A673 (cell line): ENCODE measurements around the gene CIAO2A. TPM values are rescaled to one million over a fixed set of nuclear protein-coding genes. Genes with fewer than 3 reads are reported as not detected.
"Not testable (repeated sequence)": the region's sequence is repeated elsewhere in the genome, so short reads cannot be mapped to it uniquely, and the experiment has no call there.

Experiments
- BruUV-seq: library from RNA; stranded (reverse); fragments of 400-500 nt; replicated peaks from 2 replicates; lab custom pipeline; 2021; lab: Mats Ljungman, UMichigan
- CTCF ChIA-PET: fragments of 300-600 bp; sonication (Branson Sonifier 250); formaldehyde crosslinking; loops from one replicate; lab custom pipeline; 2022; ENCODE audit warnings: antibody characterized with exemption; lab: Charles Lee
- POLR2A ChIA-PET: fragments of 300-600 bp; sonication (Branson Sonifier 250); formaldehyde crosslinking; loops from one replicate; lab custom pipeline; 2022; ENCODE audit warnings: antibody characterized with exemption; ENCODE audit not compliant: low non-redundant PET; lab: Charles Lee
- DNase-seq: peaks from one replicate; pipeline ENCODE4 v3.0.0-alpha.2; 2015; ENCODE audit warnings: low spot score
- H3K27ac ChIP-seq: fragments of 200-600 bp; sonication (generic); 2 replicates; pipeline ENCODE4 v1.5.1; 2016; ENCODE audit warnings: mixed run types, low read depth, mild to moderate bottlenecking, mixed read lengths, antibody characterized with exemption, low read length; ENCODE audit not compliant: poor library complexity, severe bottlenecking
- H3K27me3 ChIP-seq: fragments of 200-600 bp; sonication (generic); replicated peaks from 2 replicates; pipeline ENCODE4 v1.6.1; 2017; ENCODE audit warnings: mixed run types, low read depth, mild to moderate bottlenecking, mixed read lengths, antibody characterized with exemption, low read length; ENCODE audit not compliant: insufficient read depth, poor library complexity
- H3K36me3 ChIP-seq: fragments of 200-600 bp; sonication (generic); 2 replicates; pipeline ENCODE4 v1.6.1; 2016; ENCODE audit warnings: mixed run types, mild to moderate bottlenecking, mixed read lengths, antibody characterized with exemption, low read length; ENCODE audit not compliant: insufficient read depth, poor library complexity, severe bottlenecking
- H3K4me1 ChIP-seq: fragments of 200-600 bp; sonication (generic); 2 replicates; pipeline ENCODE4 v1.6.1; 2017; ENCODE audit warnings: mixed run types, mild to moderate bottlenecking, mixed read lengths, antibody characterized with exemption, low read length; ENCODE audit not compliant: insufficient read depth, poor library complexity, severe bottlenecking
- H3K4me3 ChIP-seq: fragments of 200-600 bp; sonication (generic); 2 replicates; pipeline ENCODE4 v1.5.1; 2016; ENCODE audit warnings: low read depth, mixed run types, mild to moderate bottlenecking, mixed read lengths, low read length; ENCODE audit not compliant: poor library complexity, severe bottlenecking
- H3K9me3 ChIP-seq: fragments of 200-600 bp; sonication (generic); 2 replicates; pipeline ENCODE4 v1.6.1; 2016; ENCODE audit warnings: mixed run types, low read depth, mild to moderate bottlenecking, mixed read lengths, antibody characterized with exemption, low read length; ENCODE audit not compliant: poor library complexity, severe bottlenecking
- CTCF ChIP-seq: fragments of 300-800, 200-600 bp; sonication (generic); conservative IDR thresholded peaks from 2 replicates; pipeline ENCODE4 v1.5.1; 2017; ENCODE audit warnings: low read depth, mild to moderate bottlenecking, antibody characterized with exemption, low read length, moderate library complexity, mixed read lengths
- EZH2 ChIP-seq: fragments of 200-600 bp; sonication (generic); IDR thresholded peaks from 2 replicates; pipeline ENCODE4 v1.6.1; 2017; ENCODE audit warnings: borderline replicate concordance, low read depth, mild to moderate bottlenecking, mixed read lengths, antibody characterized with exemption, low read length; ENCODE audit not compliant: poor library complexity, severe bottlenecking
- intact Hi-C: fragments of 100-400 bp; cut with micrococcal nuclease; formaldehyde crosslinking; loops from one replicate; pipeline ENCODE4 v1.10.0; 2022; ENCODE audit not compliant: unreplicated experiment
- total RNA-seq: library from RNA; stranded (reverse); gene quantifications from 2 replicates; pipeline ENCODE4 v1.2.3, GENCODE V29; 2021

The CIAO2A gene
- total RNA-seq, 1 experiment from 2014 or later = 75.6 TPM

- Histone ChIP-seq H3K4me1 (peaks cover 23% of the 10 kb centered on the region), H3K9me3 (no peaks in the 10 kb centered on the region), H3K27me3 (no peaks in the 10 kb centered on the region), H3K36me3 (peaks cover 29% of the 10 kb centered on the region), H3K27ac (no peak overlapping the region), H3K4me3 (no peak overlapping the region)
- no TSS peak for BruUV-seq
- DNase-seq = no peak
- ChIA-PET POLR2A (no interaction called here), CTCF (no interaction called here)
- intact Hi-C loops = no loop called here
- TF ChIP-seq CTCF (no peak), EZH2 (no peak)
Observed at GRCh38 chr15:64090527-64090926, 3.1 kb downstream of the CIAO2A start.

- Histone ChIP-seq H3K27ac (no peak overlapping the region), H3K4me3 (no peak overlapping the region), H3K4me1 (peaks cover 14% of the 10 kb centered on the region), H3K9me3 (no peaks in the 10 kb centered on the region), H3K27me3 (no peaks in the 10 kb centered on the region), H3K36me3 (peaks cover 35% of the 10 kb centered on the region)
- no TSS peak for BruUV-seq
- ChIA-PET POLR2A (no interaction called here), CTCF (no interaction called here)
- DNase-seq = no peak
- intact Hi-C loops = no loop called here
- TF ChIP-seq EZH2 (no peak), CTCF (no peak)
Observed at GRCh38 chr15:64089543-64090280, 3.9 kb downstream of the CIAO2A start.

GRCh38 chr15:64082757-64083156 lies 10.9 kb downstream of the CIAO2A start:
- POLR2A ChIA-PET = no interaction called here
- TF ChIP-seq EZH2 (no peak), CTCF (no peak)

GRCh38 chr15:64073496-64073895 lies 20.1 kb downstream of the CIAO2A start:
- H3K36me3 ChIP-seq, H3K9me3 ChIP-seq, H3K27ac ChIP-seq, H3K4me3 ChIP-seq, H3K27me3 ChIP-seq, H3K4me1 ChIP-seq, DNase-seq, intact Hi-C loops, BruUV-seq, POLR2A ChIA-PET, CTCF ChIA-PET: not testable (repeated sequence)

More at GRCh38 chr15:64082757-64083156, 10.9 kb downstream of the CIAO2A start:
- intact Hi-C loops = no loop called here
- Histone ChIP-seq H3K4me1 (no peaks in the 10 kb centered on the region), H3K36me3 (peaks cover 27% of the 10 kb centered on the region), H3K27me3 (no peaks in the 10 kb centered on the region), H3K27ac (no peak overlapping the region), H3K9me3 (no peaks in the 10 kb centered on the region), H3K4me3 (no peak overlapping the region)
- CTCF ChIA-PET = no interaction called here
- no TSS peak for BruUV-seq
- no peak for DNase-seq
